ENCODE measurements around the gene RNASEL. TPM values are rescaled to one million over a fixed set of nuclear protein-coding genes. Genes with fewer than 3 reads are reported as not detected.

The RNASEL gene
- total and polyA plus RNA-seq, 9 of the 15 experiments (the other 6 are each of a cell fraction or from before 2014, with no cell fraction given) = 4.3 to 11.1 (median 7.2) TPM

DNA sequence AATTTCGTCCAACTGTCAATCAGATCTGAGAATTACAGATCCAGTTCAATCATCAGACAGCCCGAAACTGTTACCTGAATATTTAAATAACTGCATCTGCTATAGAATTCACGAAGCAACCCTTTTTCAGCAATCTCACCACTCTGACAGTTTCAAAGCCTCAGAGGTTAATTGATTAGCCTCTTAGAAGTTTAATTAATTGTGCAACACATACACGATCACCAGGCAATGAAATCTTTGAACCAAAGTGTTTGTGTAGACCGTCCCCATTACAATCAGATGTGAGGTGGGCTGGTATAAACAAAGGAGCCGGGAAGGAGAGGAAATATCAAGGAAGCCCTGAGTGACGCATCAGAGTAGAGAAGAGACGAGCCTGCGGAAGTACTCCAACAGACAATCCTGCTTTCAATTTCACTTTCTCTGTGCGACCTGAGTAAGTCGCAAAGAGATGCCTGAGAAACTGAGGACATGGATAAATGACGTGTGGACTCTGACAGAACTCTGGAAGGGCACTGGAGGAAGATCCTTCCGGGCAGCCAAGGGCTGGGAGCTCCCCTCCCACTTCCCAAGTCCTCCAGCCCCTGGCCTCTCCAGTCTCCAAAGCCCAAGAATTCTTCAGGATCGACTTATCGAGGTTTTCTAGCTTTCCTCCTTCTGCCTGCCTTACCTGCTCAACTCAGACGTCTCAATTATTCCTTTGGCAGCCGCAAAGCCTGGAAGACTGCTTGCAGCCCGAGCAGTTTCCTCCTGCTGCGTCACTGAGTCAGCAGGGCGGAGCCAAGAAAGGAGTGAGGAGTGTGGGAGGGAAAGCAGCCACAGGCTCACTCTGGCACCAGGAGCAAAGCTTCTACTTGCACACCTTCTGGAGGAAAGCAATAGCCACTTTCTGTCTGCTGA lies at the start of gene RNASEL (continued):
- TF ChIP-seq, protein P1, sequence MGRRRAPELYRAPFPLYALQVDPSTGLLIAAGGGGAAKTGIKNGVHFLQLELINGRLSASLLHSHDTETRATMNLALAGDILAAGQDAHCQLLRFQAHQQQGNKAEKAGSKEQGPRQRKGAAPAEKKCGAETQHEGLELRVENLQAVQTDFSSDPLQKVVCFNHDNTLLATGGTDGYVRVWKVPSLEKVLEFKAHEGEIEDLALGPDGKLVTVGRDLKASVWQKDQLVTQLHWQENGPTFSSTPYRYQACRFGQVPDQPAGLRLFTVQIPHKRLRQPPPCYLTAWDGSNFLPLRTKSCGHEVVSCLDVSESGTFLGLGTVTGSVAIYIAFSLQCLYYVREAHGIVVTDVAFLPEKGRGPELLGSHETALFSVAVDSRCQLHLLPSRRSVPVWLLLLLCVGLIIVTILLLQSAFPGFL (CRISPR knock-in tag; IDR thresholded peaks at IDR 0.05) = no peak
- TF ChIP-seq POLR2AphosphoS2 (IDR thresholded peaks at IDR 0.05; ENCODE audit: low read length) (no peak), TAF9B (IDR thresholded peaks at IDR 0.05; ENCODE audit: partially characterized antibody) (no peak), BRD9 (IDR thresholded peaks at IDR 0.05; ENCODE audit: low read depth, partially characterized antibody) (no peak), E2F5 (CRISPR knock-in tag; IDR thresholded peaks at IDR 0.05) (no peak), HOMEZ (CRISPR knock-in tag; IDR thresholded peaks at IDR 0.05) (no peak), MCM7 (IDR thresholded peaks at IDR 0.05) (no peak), ZNF212 (CRISPR knock-in tag; IDR thresholded peaks at IDR 0.05) (no peak), FOXM1 (IDR thresholded peaks at IDR 0.05; ENCODE audit: low read depth) (peak; percentile 53), FOXM1 (CRISPR knock-in tag; IDR thresholded peaks at IDR 0.05; ENCODE audit: low read depth) (no peak), ASH1L (IDR thresholded peaks at IDR 0.05; ENCODE audit: borderline replicate concordance, low read depth, partially characterized antibody) (peak; percentile 40), ZNF77 (CRISPR knock-in tag; IDR thresholded peaks at IDR 0.05) (no peak), ZMIZ1 (IDR thresholded peaks at IDR 0.05; ENCODE audit: low read depth in 2 of 2, low read length in 2 of 2) (no peak), ZNF143 (CRISPR knock-in tag; IDR thresholded peaks at IDR 0.05) (peak; percentile 9; the same call in 1 of the 2 replicates), ZNF589 (CRISPR knock-in tag; IDR thresholded peaks at IDR 0.05; ENCODE audit: low read depth) (0 out of 2 replicates have a peak, but pooled peaks have one; percentile 57)
- TF ChIP-seq, protein P2, sequence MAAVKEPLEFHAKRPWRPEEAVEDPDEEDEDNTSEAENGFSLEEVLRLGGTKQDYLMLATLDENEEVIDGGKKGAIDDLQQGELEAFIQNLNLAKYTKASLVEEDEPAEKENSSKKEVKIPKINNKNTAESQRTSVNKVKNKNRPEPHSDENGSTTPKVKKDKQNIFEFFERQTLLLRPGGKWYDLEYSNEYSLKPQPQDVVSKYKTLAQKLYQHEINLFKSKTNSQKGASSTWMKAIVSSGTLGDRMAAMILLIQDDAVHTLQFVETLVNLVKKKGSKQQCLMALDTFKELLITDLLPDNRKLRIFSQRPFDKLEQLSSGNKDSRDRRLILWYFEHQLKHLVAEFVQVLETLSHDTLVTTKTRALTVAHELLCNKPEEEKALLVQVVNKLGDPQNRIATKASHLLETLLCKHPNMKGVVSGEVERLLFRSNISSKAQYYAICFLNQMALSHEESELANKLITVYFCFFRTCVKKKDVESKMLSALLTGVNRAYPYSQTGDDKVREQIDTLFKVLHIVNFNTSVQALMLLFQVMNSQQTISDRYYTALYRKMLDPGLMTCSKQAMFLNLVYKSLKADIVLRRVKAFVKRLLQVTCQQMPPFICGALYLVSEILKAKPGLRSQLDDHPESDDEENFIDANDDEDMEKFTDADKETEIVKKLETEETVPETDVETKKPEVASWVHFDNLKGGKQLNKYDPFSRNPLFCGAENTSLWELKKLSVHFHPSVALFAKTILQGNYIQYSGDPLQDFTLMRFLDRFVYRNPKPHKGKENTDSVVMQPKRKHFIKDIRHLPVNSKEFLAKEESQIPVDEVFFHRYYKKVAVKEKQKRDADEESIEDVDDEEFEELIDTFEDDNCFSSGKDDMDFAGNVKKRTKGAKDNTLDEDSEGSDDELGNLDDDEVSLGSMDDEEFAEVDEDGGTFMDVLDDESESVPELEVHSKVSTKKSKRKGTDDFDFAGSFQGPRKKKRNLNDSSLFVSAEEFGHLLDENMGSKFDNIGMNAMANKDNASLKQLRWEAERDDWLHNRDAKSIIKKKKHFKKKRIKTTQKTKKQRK (IDR thresholded peaks at IDR 0.05; ENCODE audit: borderline replicate concordance, low read depth, low read length) = no peak

Data from K562 (cell line).